Gastroesophageal sphincter (tissue), 3 donors: Measurements from ENCODE around the gene CANX.

ENCODE experiments used
- CTCF ChIP-seq, 4 experiments: fragments of 200-600 bp in 2 of 4; fragments of 450-650 bp in 2 of 4; sonication (generic) in 1 of 4; IDR thresholded peaks; one replicate each; pipeline ENCODE4 v1.5.1; 2017 to 2019; ENCODE audit warnings: antibody characterized with exemption in 4 of 4, mild to moderate bottlenecking in 2 of 4, moderate library complexity in 2 of 4
- EP300 ChIP-seq: sonication (generic); formaldehyde crosslinking; IDR thresholded peaks from one replicate; pipeline ENCODE4 v1.6.1; 2017; ENCODE audit warnings: antibody characterized with exemption, mild to moderate bottlenecking
- POLR2A ChIP-seq, 2 donors: fragments of 450-650 bp; IDR thresholded peaks; one replicate each; pipeline ENCODE4 v1.6.1; 2017; ENCODE audit warnings: antibody characterized with exemption in 2 of 2, mild to moderate bottlenecking in 2 of 2, moderate library complexity in 1 of 2
- POLR2AphosphoS5 ChIP-seq: sonication (generic); formaldehyde crosslinking; IDR thresholded peaks from one replicate; pipeline ENCODE4 v1.6.1; 2017; ENCODE audit warnings: antibody characterized with exemption

GRCh38 chr5:179746872-179747271 is 48.1 kb downstream of the CANX start:
- TF ChIP-seq CTCF (IDR thresholded peaks at IDR 0.05) (no peak), POLR2A (IDR thresholded peaks at IDR 0.05) (no peak), POLR2AphosphoS5 (no peak), EP300 (no peak)
